Heart left ventricle (tissue), 16 donors: ENCODE measurements around the gene VPS13C. TPM values are rescaled to one million over a fixed set of nuclear protein-coding genes. Genes with fewer than 3 reads are reported as not detected.

ENCODE experiments used
- ATAC-seq, 4 donors: fragments of 200-7000 bp; cut with Tn5 transposase; one replicate each; pipeline ENCODE4 v1.9.1; 2020 to 2022; ENCODE audit warnings: moderate library complexity in 4 of 4, mild to moderate bottlenecking in 3 of 4, moderate number of reproducible peaks in 1 of 4
- DNase-seq, 5 donors: peaks; one replicate each; pipeline ENCODE4 v3.0.0-alpha.2; 2020
- H3K27ac ChIP-seq, 12 donors: fragments of 200-600 bp; sonication (generic) in 4 of 12; one replicate each; pipeline versions ENCODE4 v1.5.0 to v1.8.0; 2016 to 2022; ENCODE audit warnings: mild to moderate bottlenecking in 2 of 12
- H3K27me3 ChIP-seq, 9 donors: fragments of 200-600 bp; sonication (generic) in 2 of 9; one replicate each; pipeline versions ENCODE4 v1.5.1 to v1.8.0; 2016 to 2022; ENCODE audit warnings: mild to moderate bottlenecking in 3 of 9
- H3K36me3 ChIP-seq, 9 donors: fragments of 200-600 bp; sonication (generic) in 2 of 9; one replicate each; pipeline versions ENCODE4 v1.5.0 to v1.8.0; 2018 to 2022; ENCODE audit warnings: mild to moderate bottlenecking in 2 of 9
- H3K4me1 ChIP-seq, 12 donors: fragments of 200-600 bp; sonication (generic) in 4 of 12; one replicate each; pipeline versions ENCODE4 v1.5.0 to v1.8.0; 2016 to 2022; ENCODE audit warnings: mild to moderate bottlenecking in 3 of 12
- H3K4me3 ChIP-seq, 12 donors: fragments of 200-600 bp; sonication (generic) in 4 of 12; one replicate each; pipeline versions ENCODE4 v1.5.0 to v1.8.0; 2017 to 2022; ENCODE audit warnings: mild to moderate bottlenecking in 9 of 12, moderate library complexity in 4 of 12
- H3K9me3 ChIP-seq, 12 donors: fragments of 200-600 bp; sonication (generic) in 4 of 12; one replicate each; pipeline versions ENCODE4 v1.5.0 to v1.8.0; 2016 to 2022; ENCODE audit warnings: mild to moderate bottlenecking in 1 of 12
- CTCF ChIP-seq, 12 donors: fragments of 200-600 bp; sonication (generic) in 4 of 12; IDR thresholded peaks; one replicate each; pipeline versions ENCODE4 v1.5.0 to v1.8.0; 2018 to 2022; ENCODE audit warnings: antibody characterized with exemption in 12 of 12, mild to moderate bottlenecking in 5 of 12
- POLR2A ChIP-seq, 2 donors: fragments of 450-650 bp; IDR thresholded peaks; one replicate each; pipeline ENCODE4 v1.6.1; 2017; ENCODE audit warnings: antibody characterized with exemption in 2 of 2, mild to moderate bottlenecking in 2 of 2, moderate library complexity in 2 of 2
- WGBS, 4 donors: extraction: QIAGEN DNeasy Blood & Tissue Kit in 2 of 4; methylation state at CpG; one replicate each; pipeline versions ENCODE4 v1.1.5 to v1.1.7; 2013 to 2018; 5-methylcytosine and 5-hydroxymethylcytosine counted together
- intact Hi-C, 10 donors: fragments of 100-400 bp; cut with DNase I; formaldehyde crosslinking; loops; one replicate each; pipeline versions ENCODE4 v1.11.1 to v1.14.2; 2022
- polyA plus RNA-seq, 2 donors: library from polyadenylated mRNA; stranded (reverse); fragments of 200-250 nt; gene quantifications; one replicate each; pipeline ENCODE4 v1.2.3, GENCODE V29; 2013
- total RNA-seq, 9 donors: library from RNA; depleted of rRNA in 2 of 9; stranded (reverse); fragments of >200 nt in 2 of 9; fragmentation: NEBNext Ultra II Directional in 3 of 9; extraction: Animal tissue kit (Norgen Biotek cat#: 25700) in 3 of 9; gene quantifications; one replicate each; pipeline versions ENCODE4 v1.1.0 to v1.2.4, GENCODE V29; 2016 to 2023
- donor health status: ischemic (EF 13 %, LVEDD 7.1; RV severe dilation, severe dysfunction).
- donor health status: healthy with polysubstance abuse.
- donor health status: DM: no; HTN: yes; CAD: no.
- donor health status: DM: no; HTN: no; CAD: no.
- donor health status: ischemic (EF 25% LVEDD 6.9; RV normal size, moderate dysfunction).
- donor health status: ischemic (EF 25% LVEDD 5.7; RV mildly dilated, moderate dysfunction).
- donor health status: healthy.
- donor health status: DM: yes; HTN: yes; CAD: no.
- donor health status: ischemic (EF 35%, LVEDD 5.7; RV mildly dilated, moderate dysfunction).
- donor health status: nonischemic (EF 11% LVEDD 7.7; RV severe dilation, severe dysfunction).
- donor health status: DM: yes; HTN: yes; CAD: no.
- donor health status: PGD.
- donor health status: ischemic (EF 29% LVEDD 5.4; RV normal size, mild dysfunction).
- donor health status: nonischemic (EF 23%, LVEDD 6.1; RV moderate dilation, normal function).

The VPS13C gene
- total and polyA plus RNA-seq, 11 donors, result 9.8 to 70.1 (median 36.5) TPM

- H3K27me3 ChIP-seq, result no peaks in the 10 kb centered on the region
- peaks cover 0 to 43% (median 12%) of the 10 kb centered on the region in 12 donors for H3K4me1 ChIP-seq
- intact Hi-C loops, result no loop called here
- 63 to 73% (median 65%) methylated on average over 4 to 5 of the region's 5 CpGs for WGBS, 4 donors
- peaks cover 0 to 3% (median 0%) of the 10 kb centered on the region in 12 donors for H3K9me3 ChIP-seq
- DNase-seq (no peak), ATAC-seq (no peak)
- TF ChIP-seq POLR2A (IDR thresholded peaks at IDR 0.05), result no peak
- no peak for TF ChIP-seq CTCF (IDR thresholded peaks at IDR 0.05)
- peak overlapping the region in 1 of 12 donors; percentile 59 for H3K27ac ChIP-seq
- H3K36me3 ChIP-seq, result peaks cover 0 to 23% (median 15%) of the 10 kb centered on the region in 9 donors
- peak overlapping the region in 1 of 12 donors; percentile 32 for H3K4me3 ChIP-seq
These were observed 14.0 kb downstream of the VPS13C start for GRCh38 chr15:62046078-62046743.

GRCh38 chr15:62035256-62035924, 24.9 kb downstream of the VPS13C start:
- Histone ChIP-seq H3K27ac (no peak overlapping the region), H3K36me3 (peaks cover 0 to 62% (median 50%) of the 10 kb centered on the region in 9 donors), H3K4me3 (no peak overlapping the region), H3K9me3 (peaks cover 0 to 5% (median 0%) of the 10 kb centered on the region in 12 donors), H3K27me3 (no peaks in the 10 kb centered on the region), H3K4me1 (peaks cover 0 to 15% (median 5%) of the 10 kb centered on the region in 12 donors)
- TF ChIP-seq CTCF (IDR thresholded peaks at IDR 0.05), result no peak
- no peak for TF ChIP-seq POLR2A (IDR thresholded peaks at IDR 0.05)
- intact Hi-C loops, result no loop called here
- DNase-seq (no peak), ATAC-seq (peak in 2 of 4 donors; percentile 41 to 47)
- WGBS, 4 donors, result 39 to 58% (median 47%) methylated on average over 2 of the region's 2 CpGs

GRCh38 chr15:62027916-62028315, 32.3 kb downstream of the VPS13C start:
- no peak for TF ChIP-seq CTCF (IDR thresholded peaks at IDR 0.05)
- no peak for TF ChIP-seq POLR2A (IDR thresholded peaks at IDR 0.05)
- DNase-seq, result no peak
- H3K4me1 ChIP-seq, result peaks cover 0 to 13% (median 0%) of the 10 kb centered on the region in 12 donors
- 88 to 92% (median 90%) methylated on average over 5 of the region's 5 CpGs for WGBS, 4 donors
- intact Hi-C loops, result loop anchor here in 1 of 10 donors (10.0 kb wide), 1 partner anchor 57 kb away; no protein-coding TSS in a partner anchor
- ATAC-seq, result no peak
- H3K36me3 ChIP-seq, result peaks cover 0 to 56% (median 26%) of the 10 kb centered on the region in 9 donors
- H3K9me3 ChIP-seq, result no peaks in the 10 kb centered on the region
- no peak overlapping the region for H3K27ac ChIP-seq
- no peaks in the 10 kb centered on the region for H3K27me3 ChIP-seq
- H3K4me3 ChIP-seq, result no peak overlapping the region

- TF ChIP-seq POLR2A (IDR thresholded peaks at IDR 0.05) (no peak), CTCF (IDR thresholded peaks at IDR 0.05) (no peak)
- no peak overlapping the region for H3K27ac ChIP-seq
- H3K9me3 ChIP-seq, result no peaks in the 10 kb centered on the region
- H3K36me3 ChIP-seq, result peaks cover 0 to 56% (median 28%) of the 10 kb centered on the region in 9 donors
- no peak for DNase-seq
- H3K4me1 ChIP-seq, result peaks cover 0 to 13% (median 0%) of the 10 kb centered on the region in 12 donors
- no peak for ATAC-seq
- H3K27me3 ChIP-seq, result no peaks in the 10 kb centered on the region
- intact Hi-C loops, result loop anchor here in 1 of 10 donors (10.0 kb wide), 1 partner anchor 58 kb away; no protein-coding TSS in a partner anchor
- 78 to 89% (median 79%) methylated on average over 3 of the region's 3 CpGs for WGBS, 4 donors
- no peak overlapping the region for H3K4me3 ChIP-seq
These were observed 33.0 kb downstream of the VPS13C start for GRCh38 chr15:62027263-62027565.
